Uterus (tissue), 4 donors: ENCODE data around the gene CDH13. TPM values are rescaled to one million over a fixed set of nuclear protein-coding genes. Genes with fewer than 3 reads are reported as not detected.
A peak's percentile ranks its signal among the peaks of the same experiment; 100 is the strongest.

ENCODE experiments used
- DNase-seq, 2 donors: peaks; one replicate each; pipeline ENCODE4 v3.0.0-alpha.2; 2019 to 2020
- H3K27ac ChIP-seq, 2 donors: fragments of 200-600 bp; sonication (generic); 1 replicate in 1 of 2; 2 replicates in 1 of 2; pipeline ENCODE4 v1.5.1; 2016 to 2018
- H3K27me3 ChIP-seq, 2 donors: fragments of 200-600 bp; sonication (generic); one replicate each; pipeline ENCODE4 v1.5.1; 2018 to 2019; ENCODE audit warnings: control low read depth in 1 of 2
- H3K36me3 ChIP-seq, 2 donors: fragments of 200-600 bp; sonication (generic); one replicate each; pipeline ENCODE4 v1.5.1; 2019; ENCODE audit warnings: control low read depth in 1 of 2
- H3K4me1 ChIP-seq, 2 donors: fragments of 200-600 bp; sonication (generic); one replicate each; pipeline ENCODE4 v1.5.1; 2018 to 2019; ENCODE audit warnings: control low read depth in 1 of 2
- H3K4me3 ChIP-seq, 2 donors: fragments of 200-600 bp; sonication (generic); 1 replicate in 1 of 2; 2 replicates in 1 of 2; pipeline ENCODE4 v1.5.1; 2018 to 2019; ENCODE audit warnings: mild to moderate bottlenecking in 1 of 2
- H3K9me3 ChIP-seq, 2 donors: fragments of 200-600 bp; sonication (generic); one replicate each; pipeline ENCODE4 v1.5.1; 2019; ENCODE audit warnings: control low read depth in 1 of 2
- POLR2A ChIP-seq, 2 donors: fragments of 450-650 bp; IDR thresholded peaks; one replicate each; pipeline ENCODE4 v1.6.1; 2016; ENCODE audit warnings: antibody characterized with exemption in 2 of 2, mild to moderate bottlenecking in 1 of 2, moderate library complexity in 1 of 2
- intact Hi-C: fragments of 100-400 bp; cut with DNase I; formaldehyde crosslinking; loops from one replicate; pipeline ENCODE4 v1.15.1; 2023; ENCODE audit warnings: low total_unique reads
- total RNA-seq, 4 donors: library from RNA; depleted of rRNA in 3 of 4; stranded (reverse); fragments of >200 nt in 3 of 4; gene quantifications; one replicate each; pipeline versions ENCODE4 v1.1.0 to v1.2.4, GENCODE V29; 2014 to 2023
- TF ChIP-seq, protein P1 (sequence below), 4 experiments: fragments of 200-600 bp in 2 of 4; fragments of 450-650 bp in 2 of 4; sonication (generic) in 2 of 4; IDR thresholded peaks; one replicate each; pipeline ENCODE4 v1.5.1; 2016 to 2019; ENCODE audit warnings: antibody characterized with exemption in 4 of 4, mild to moderate bottlenecking in 2 of 4, moderate library complexity in 1 of 4
- donor health status: DM: yes; HTN: yes; CAD: no.

Gene CDH13
- total RNA-seq, 4 donors from 2014 or later, result 49.1 to 99.4 (median 82.7) TPM

DNA sequence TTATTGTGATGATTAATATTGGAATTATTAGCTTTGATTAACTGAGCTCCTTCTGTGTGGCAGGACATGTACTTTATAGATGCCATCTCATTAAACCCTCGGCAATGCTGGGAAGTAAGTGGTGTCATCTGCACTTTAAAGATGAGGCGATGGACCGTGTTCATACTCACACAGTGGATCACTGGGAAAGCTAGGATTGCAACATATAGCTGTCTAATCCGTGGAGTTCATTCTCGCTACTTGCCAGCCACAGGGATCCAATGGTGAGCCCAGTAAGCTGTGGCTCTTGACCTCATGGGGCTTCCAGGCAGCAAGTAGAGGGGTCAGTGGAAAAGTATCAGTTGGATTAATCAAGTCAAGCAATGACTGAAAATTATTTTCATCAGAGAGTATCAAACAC, 587.9 kb downstream of the CDH13 start:
- no peak overlapping the region for H3K27ac ChIP-seq
- no peaks in the 10 kb centered on the region for H3K9me3 ChIP-seq
- intact Hi-C loops, result no loop called here
- DNase-seq, result no peak
- H3K4me3 ChIP-seq, result no peak overlapping the region
- TF ChIP-seq POLR2A (IDR thresholded peaks at IDR 0.05), result no peak
- H3K36me3 ChIP-seq, result no peaks in the 10 kb centered on the region
- no peaks in the 10 kb centered on the region for H3K4me1 ChIP-seq
- no peaks in the 10 kb centered on the region for H3K27me3 ChIP-seq

- no peak for TF ChIP-seq POLR2A (IDR thresholded peaks at IDR 0.05)
- TF ChIP-seq, protein P1, sequence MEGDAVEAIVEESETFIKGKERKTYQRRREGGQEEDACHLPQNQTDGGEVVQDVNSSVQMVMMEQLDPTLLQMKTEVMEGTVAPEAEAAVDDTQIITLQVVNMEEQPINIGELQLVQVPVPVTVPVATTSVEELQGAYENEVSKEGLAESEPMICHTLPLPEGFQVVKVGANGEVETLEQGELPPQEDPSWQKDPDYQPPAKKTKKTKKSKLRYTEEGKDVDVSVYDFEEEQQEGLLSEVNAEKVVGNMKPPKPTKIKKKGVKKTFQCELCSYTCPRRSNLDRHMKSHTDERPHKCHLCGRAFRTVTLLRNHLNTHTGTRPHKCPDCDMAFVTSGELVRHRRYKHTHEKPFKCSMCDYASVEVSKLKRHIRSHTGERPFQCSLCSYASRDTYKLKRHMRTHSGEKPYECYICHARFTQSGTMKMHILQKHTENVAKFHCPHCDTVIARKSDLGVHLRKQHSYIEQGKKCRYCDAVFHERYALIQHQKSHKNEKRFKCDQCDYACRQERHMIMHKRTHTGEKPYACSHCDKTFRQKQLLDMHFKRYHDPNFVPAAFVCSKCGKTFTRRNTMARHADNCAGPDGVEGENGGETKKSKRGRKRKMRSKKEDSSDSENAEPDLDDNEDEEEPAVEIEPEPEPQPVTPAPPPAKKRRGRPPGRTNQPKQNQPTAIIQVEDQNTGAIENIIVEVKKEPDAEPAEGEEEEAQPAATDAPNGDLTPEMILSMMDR (IDR thresholded peaks at IDR 0.05), result peak; percentile 8 to 43 (median 31)
- Histone ChIP-seq H3K36me3 (no peaks in the 10 kb centered on the region), H3K4me1 (no peaks in the 10 kb centered on the region), H3K27ac (no peak overlapping the region), H3K9me3 (no peaks in the 10 kb centered on the region), H3K27me3 (no peaks in the 10 kb centered on the region), H3K4me3 (no peak overlapping the region)
- DNase-seq, result no peak
- intact Hi-C loops, result no loop called here
These were observed 588.7 kb downstream of the CDH13 start for GRCh38 chr16:83215406-83216001.

GRCh38 chr16:83219285-83219684, 592.5 kb downstream of the CDH13 start:
- TF ChIP-seq, protein P1 (IDR thresholded peaks at IDR 0.05), result no peak
- no peak for TF ChIP-seq POLR2A (IDR thresholded peaks at IDR 0.05)
- Histone ChIP-seq H3K27me3 (no peaks in the 10 kb centered on the region), H3K4me1 (no peaks in the 10 kb centered on the region), H3K36me3 (no peaks in the 10 kb centered on the region), H3K27ac (no peak overlapping the region), H3K9me3 (no peaks in the 10 kb centered on the region), H3K4me3 (no peak overlapping the region)
- DNase-seq, result no peak
- intact Hi-C loops, result no loop called here

DNA sequence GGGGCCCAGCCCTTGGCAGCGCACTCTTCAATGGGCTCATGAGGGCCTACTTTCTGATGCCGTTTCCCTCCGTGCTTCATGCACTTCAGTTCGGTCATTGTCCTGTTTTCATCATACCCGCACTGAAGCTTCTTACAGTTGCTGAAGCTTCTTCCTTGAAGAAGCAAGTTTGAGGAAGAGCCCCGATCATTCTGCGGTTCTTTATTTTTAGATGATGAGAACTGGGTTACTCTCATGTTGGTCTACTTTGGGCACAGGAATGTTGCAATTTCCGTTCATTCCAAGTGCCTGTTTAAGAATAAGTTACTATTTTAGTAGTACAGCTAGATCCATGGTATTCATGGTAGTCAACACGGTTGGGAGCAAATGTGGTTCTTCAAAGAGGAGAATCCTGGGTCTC, 593.3 kb downstream of the CDH13 start:
- TF ChIP-seq POLR2A (IDR thresholded peaks at IDR 0.05), result no peak
- TF ChIP-seq, protein P1 (IDR thresholded peaks at IDR 0.05), result no peak
- intact Hi-C loops, result no loop called here
- H3K27me3 ChIP-seq, result no peaks in the 10 kb centered on the region
- no peak overlapping the region for H3K4me3 ChIP-seq
- DNase-seq, result no peak
- no peaks in the 10 kb centered on the region for H3K9me3 ChIP-seq
- no peaks in the 10 kb centered on the region for H3K36me3 ChIP-seq
- H3K27ac ChIP-seq, result no peak overlapping the region
- H3K4me1 ChIP-seq, result no peaks in the 10 kb centered on the region

- no peak overlapping the region for H3K27ac ChIP-seq
- intact Hi-C loops, result no loop called here
These were observed 597.9 kb downstream of the CDH13 start for GRCh38 chr16:83224642-83225041.

More at GRCh38 chr16:83224642-83225041, 597.9 kb downstream of the CDH13 start:
- H3K4me1 ChIP-seq, result no peaks in the 10 kb centered on the region
- H3K4me3 ChIP-seq, result no peak overlapping the region
- no peak for DNase-seq
- H3K36me3 ChIP-seq, result no peaks in the 10 kb centered on the region
- TF ChIP-seq, protein P1 (IDR thresholded peaks at IDR 0.05), result no peak
- TF ChIP-seq POLR2A (IDR thresholded peaks at IDR 0.05), result no peak
- H3K27me3 ChIP-seq, result no peaks in the 10 kb centered on the region
- no peaks in the 10 kb centered on the region for H3K9me3 ChIP-seq
